Caki2 (cell line): ENCODE data around the gene FHAD1. TPM values are rescaled to one million over a fixed set of nuclear protein-coding genes. Genes with fewer than 3 reads are reported as not detected.
"Not testable (repeated sequence)": the region's sequence is repeated elsewhere in the genome, so short reads cannot be mapped to it uniquely, and the experiment has no call there.

Experiments used
- DNase-seq: peaks from one replicate; pipeline ENCODE4 v3.0.0-alpha.2; 2015; ENCODE audit warnings: low read depth
- in situ Hi-C: cut with HindIII; loops from 2 replicates; pipeline ENCODE4 v1.10.0; 2016; ENCODE audit warnings: low sequenced_read_pairs, low pct_unique_long_range_greater_than_20kb, mixed read lengths
- total RNA-seq: library from RNA; depleted of rRNA; stranded (reverse); fragments of >200 nt; shearing (Covaris generic); gene quantifications from 2 replicates; pipeline ENCODE4 v1.2.3, GENCODE V29; 2014; ENCODE audit warnings: low replicate concordance

The FHAD1 gene
- total RNA-seq, 1 experiment from 2014 or later = 18.0 TPM

GRCh38 chr1:15427280-15427666 lies 180.2 kb downstream of the FHAD1 start:
- in situ Hi-C loops = no loop called here
- DNase-seq = no peak

- DNase-seq, in situ Hi-C loops: not testable (repeated sequence)
These were observed 181.2 kb downstream of the FHAD1 start for GRCh38 chr1:15428252-15428651.

- in situ Hi-C loops = no loop called here
- DNase-seq = no peak
These were observed 181.9 kb downstream of the FHAD1 start for GRCh38 chr1:15428815-15429435.

GRCh38 chr1:15429701-15430149 lies 182.7 kb downstream of the FHAD1 start:
- in situ Hi-C loops = no loop called here
- DNase-seq = no peak

GRCh38 chr1:15430787-15431570 lies 184.0 kb downstream of the FHAD1 start:
- peak; percentile 51 for DNase-seq
- in situ Hi-C loops = no loop called here

- DNase-seq = no peak
- in situ Hi-C loops = no loop called here
These were observed 184.5 kb downstream of the FHAD1 start for GRCh38 chr1:15431571-15431948.

GRCh38 chr1:15432324-15432723 lies 185.3 kb downstream of the FHAD1 start:
- in situ Hi-C loops = no loop called here
- no peak for DNase-seq

GRCh38 chr1:15433471-15433870 lies 186.4 kb downstream of the FHAD1 start:
- in situ Hi-C loops = no loop called here
- DNase-seq = no peak

- in situ Hi-C loops, DNase-seq: not testable (repeated sequence)
These were observed 187.7 kb downstream of the FHAD1 start for GRCh38 chr1:15434739-15435138.

GRCh38 chr1:15435239-15436077 lies 188.4 kb downstream of the FHAD1 start:
- in situ Hi-C loops = no loop called here
- DNase-seq = no peak

- in situ Hi-C loops = no loop called here
- no peak for DNase-seq
These were observed 189.9 kb downstream of the FHAD1 start for GRCh38 chr1:15436881-15437442.

GRCh38 chr1:15439325-15439724 lies 192.3 kb downstream of the FHAD1 start:
- in situ Hi-C loops = no loop called here
- DNase-seq = no peak

- in situ Hi-C loops = no loop called here
- DNase-seq = no peak
These were observed 193.3 kb downstream of the FHAD1 start for GRCh38 chr1:15440357-15440756.

GRCh38 chr1:15441247-15441646 lies 194.2 kb downstream of the FHAD1 start:
- no peak for DNase-seq
- in situ Hi-C loops = no loop called here

GRCh38 chr1:15442119-15442518 lies 195.1 kb downstream of the FHAD1 start:
- in situ Hi-C loops = no loop called here
- DNase-seq = no peak

- DNase-seq = no peak
- in situ Hi-C loops = no loop called here
These were observed 195.7 kb downstream of the FHAD1 start for GRCh38 chr1:15442759-15443158.

- in situ Hi-C loops = no loop called here
- DNase-seq = no peak
These were observed 196.3 kb downstream of the FHAD1 start for GRCh38 chr1:15443281-15443680.

- no peak for DNase-seq
- in situ Hi-C loops = no loop called here
These were observed 197.7 kb downstream of the FHAD1 start for GRCh38 chr1:15444468-15445389.
